Astrocyte (in vitro differentiated cells and primary cell): ENCODE measurements around the gene SDR42E2. TPM values are rescaled to one million over a fixed set of nuclear protein-coding genes. Genes with fewer than 3 reads are reported as not detected.

ENCODE experiments used
- DNase-seq: peaks from one replicate; pipeline ENCODE4 v3.0.0-alpha.2; 2010; ENCODE audit warnings: low read depth
- FAIRE-seq: peaks from 2 replicates; lab custom pipeline; 2011; peaks lifted over from hg19 to GRCh38; lab: Jason Lieb, UNC
- H2AFZ ChIP-seq: 2 replicates; pipeline ENCODE4 v1.6.0; 2012; ENCODE audit warnings: low read depth, low read length, inconsistent platforms
- H3K27ac ChIP-seq: 2 replicates; pipeline ENCODE4 v1.5.1; 2011; ENCODE audit warnings: low read depth, low read length, inconsistent platforms
- H3K27me3 ChIP-seq: 2 replicates; pipeline ENCODE4 v1.6.0; 2011; ENCODE audit warnings: low read length, inconsistent platforms; ENCODE audit not compliant: insufficient read depth
- H3K36me3 ChIP-seq: 2 replicates; pipeline ENCODE4 v1.5.1; 2011; ENCODE audit warnings: low read length, inconsistent platforms; ENCODE audit not compliant: insufficient read depth
- H3K4me1 ChIP-seq: 2 replicates; pipeline ENCODE4 v1.5.1; 2011; ENCODE audit warnings: low read length, inconsistent platforms; ENCODE audit not compliant: insufficient read depth
- H3K4me2 ChIP-seq: 2 replicates; pipeline ENCODE4 v1.6.0; 2012; ENCODE audit warnings: low read length, inconsistent platforms
- H3K4me3 ChIP-seq: 2 replicates; pipeline ENCODE4 v1.5.1; 2011; ENCODE audit warnings: low read depth, mild to moderate bottlenecking, low read length, inconsistent platforms; ENCODE audit not compliant: insufficient read depth
- H3K79me2 ChIP-seq: 2 replicates; pipeline ENCODE4 v1.6.0; 2012; ENCODE audit warnings: mild to moderate bottlenecking, low read length, inconsistent platforms; ENCODE audit not compliant: insufficient read depth
- H3K9ac ChIP-seq: 2 replicates; pipeline ENCODE4 v1.6.0; 2012; ENCODE audit warnings: mild to moderate bottlenecking, low read length, inconsistent platforms
- H3K9me3 ChIP-seq: 2 replicates; pipeline ENCODE4 v1.5.1; 2012; ENCODE audit warnings: low read depth, mild to moderate bottlenecking, low read length, inconsistent platforms; ENCODE audit not compliant: insufficient read depth
- H4K20me1 ChIP-seq: 2 replicates; pipeline ENCODE4 v1.6.0; 2012; ENCODE audit warnings: low read length, inconsistent platforms; ENCODE audit not compliant: insufficient read depth
- H3K27ac Mint-ChIP-seq: one replicate; pipeline ENCODE4 v1.8.0; 2021; ENCODE audit warnings: mild to moderate bottlenecking, mixed read lengths; ENCODE audit not compliant: unreplicated experiment
- H3K27me3 Mint-ChIP-seq: one replicate; pipeline ENCODE4 v1.8.0; 2021; ENCODE audit warnings: low read depth, mixed read lengths; ENCODE audit not compliant: unreplicated experiment
- H3K36me3 Mint-ChIP-seq: one replicate; pipeline ENCODE4 v1.8.0; 2021; ENCODE audit warnings: low read depth, mixed read lengths; ENCODE audit not compliant: unreplicated experiment
- H3K4me1 Mint-ChIP-seq: one replicate; pipeline ENCODE4 v1.8.0; 2021; ENCODE audit warnings: low read depth, mixed read lengths; ENCODE audit not compliant: unreplicated experiment
- H3K4me3 Mint-ChIP-seq: one replicate; pipeline ENCODE4 v1.8.0; 2021; ENCODE audit warnings: mild to moderate bottlenecking, moderate library complexity, mixed read lengths; ENCODE audit not compliant: unreplicated experiment
- H3K9me3 Mint-ChIP-seq: one replicate; pipeline ENCODE4 v1.8.0; 2021; ENCODE audit warnings: mild to moderate bottlenecking, mixed read lengths; ENCODE audit not compliant: unreplicated experiment
- CTCF ChIP-seq: IDR thresholded peaks from 2 replicates; pipeline ENCODE4 v1.5.1; 2011; ENCODE audit warnings: low read depth, mild to moderate bottlenecking, inconsistent platforms, low read length, moderate library complexity; ENCODE audit not compliant: insufficient read depth
- EZH2 ChIP-seq: IDR thresholded peaks from 2 replicates; pipeline ENCODE4 v1.6.1; 2012; ENCODE audit warnings: mild to moderate bottlenecking, low read length, inconsistent platforms; ENCODE audit not compliant: insufficient read depth
- total RNA-seq: library from RNA; stranded (reverse); gene quantifications from 2 replicates; pipeline ENCODE4 v1.2.1, GENCODE V29; 2021

Gene SDR42E2
- total RNA-seq, 1 donor from 2014 or later, result not detected

GRCh38 chr16:22240023-22240710, 77.9 kb downstream of the SDR42E2 start:
- no peaks in the 10 kb centered on the region for H3K9me3 Mint-ChIP-seq
- Histone ChIP-seq H3K4me1 (no peaks in the 10 kb centered on the region), H3K79me2 (no peaks in the 10 kb centered on the region), H3K9ac (no peak overlapping the region), H3K36me3 (no peaks in the 10 kb centered on the region), H3K4me2 (no peak overlapping the region), H3K27ac (no peak overlapping the region), H3K27me3 (no peaks in the 10 kb centered on the region), H3K4me3 (no peak overlapping the region), H4K20me1 (peaks cover 8% of the 10 kb centered on the region), H3K9me3 (no peaks in the 10 kb centered on the region), H2AFZ (no peak overlapping the region)
- H3K27me3 Mint-ChIP-seq, result no peaks in the 10 kb centered on the region
- TF ChIP-seq EZH2 (no peak), CTCF (no peak)
- no peaks in the 10 kb centered on the region for H3K4me1 Mint-ChIP-seq
- H3K4me3 Mint-ChIP-seq, result no peak overlapping the region
- no peak overlapping the region for H3K27ac Mint-ChIP-seq
- peaks cover 2% of the 10 kb centered on the region for H3K36me3 Mint-ChIP-seq
- FAIRE-seq, result no peak
- DNase-seq, result no peak

Other genes with a start within 250 kb of the SDR42E2 start
- gene UQCRC2, start 209.1 kb upstream of the SDR42E2 start, total RNA-seq, result 169 and 179 TPM in 2 replicates
- gene PDZD9, start 161.4 kb upstream of the SDR42E2 start, total RNA-seq, result not detected in 2 replicates
- gene MOSMO, start 154.4 kb upstream of the SDR42E2 start, total RNA-seq, result 10.7 and 11.5 TPM in 2 replicates
- gene VWA3A, start 70.0 kb upstream of the SDR42E2 start, total RNA-seq, result not detected in 2 replicates
- gene EEF2K, start 43.8 kb downstream of the SDR42E2 start, total RNA-seq, result 20.9 and 24.4 TPM in 2 replicates
- gene POLR3E, start 134.9 kb downstream of the SDR42E2 start, total RNA-seq, result 30.3 and 32.5 TPM in 2 replicates
- 56.5 and 57.6 TPM in 2 replicates for gene CDR2, start 212.1 kb downstream of the SDR42E2 start, total RNA-seq